Cardiac muscle cell (in vitro differentiated cells and primary cell): ENCODE results near the gene SHISA6. TPM values are rescaled to one million over a fixed set of nuclear protein-coding genes. Genes with fewer than 3 reads are reported as not detected.

Experiments
- DNase-seq, 2 donors: peaks; one replicate each; pipeline versions ENCODE4 v3.0.0 to v3.0.0-alpha.2; 2010 to 2017; ENCODE audit warnings: low read depth in 1 of 2, low spot score in 1 of 2
- H3K27ac ChIP-seq: fragments of 200-600 bp; sonication (generic); 2 replicates; pipeline ENCODE4 v1.5.1; 2016
- H3K27me3 ChIP-seq: fragments of 200-600 bp; sonication (generic); 2 replicates; pipeline ENCODE4 v1.6.0; 2016; ENCODE audit warnings: control low read depth
- H3K36me3 ChIP-seq: fragments of 200-600 bp; sonication (generic); 2 replicates; pipeline ENCODE4 v1.5.1; 2016; ENCODE audit warnings: control low read depth
- H3K4me1 ChIP-seq: fragments of 200-600 bp; sonication (generic); 2 replicates; pipeline ENCODE4 v1.8.1; 2017; ENCODE audit warnings: low read depth, mild to moderate bottlenecking, mixed run types
- H3K4me3 ChIP-seq: fragments of 200-600 bp; sonication (generic); 2 replicates; pipeline ENCODE4 v1.5.1; 2016; ENCODE audit warnings: mild to moderate bottlenecking
- H3K9me3 ChIP-seq: fragments of 200-600 bp; sonication (generic); 2 replicates; pipeline ENCODE4 v1.5.1; 2017; ENCODE audit warnings: low read depth, mild to moderate bottlenecking, control low read depth
- polyA plus RNA-seq: library from polyadenylated mRNA; unstranded; fragments of >200 nt; fragmentation: Nextera tagmentation; extraction: Ambion mirVana; gene quantifications from 2 replicates; pipeline ENCODE4 v1.2.1, GENCODE V29; 2016
- total RNA-seq: library from RNA; depleted of rRNA; stranded (reverse); fragments of >200 nt; gene quantifications from 2 replicates; pipeline ENCODE4 v1.2.3, GENCODE V29; 2016
- TF ChIP-seq, protein P1 (sequence below): IDR thresholded peaks from 2 replicates; pipeline ENCODE4 v1.5.1; 2012; ENCODE audit warnings: low read depth, mild to moderate bottlenecking, low read length

SHISA6 gene
- total and polyA plus RNA-seq, 2 experiments from 2014 or later, result 0.17 to 0.45 TPM

DNA sequence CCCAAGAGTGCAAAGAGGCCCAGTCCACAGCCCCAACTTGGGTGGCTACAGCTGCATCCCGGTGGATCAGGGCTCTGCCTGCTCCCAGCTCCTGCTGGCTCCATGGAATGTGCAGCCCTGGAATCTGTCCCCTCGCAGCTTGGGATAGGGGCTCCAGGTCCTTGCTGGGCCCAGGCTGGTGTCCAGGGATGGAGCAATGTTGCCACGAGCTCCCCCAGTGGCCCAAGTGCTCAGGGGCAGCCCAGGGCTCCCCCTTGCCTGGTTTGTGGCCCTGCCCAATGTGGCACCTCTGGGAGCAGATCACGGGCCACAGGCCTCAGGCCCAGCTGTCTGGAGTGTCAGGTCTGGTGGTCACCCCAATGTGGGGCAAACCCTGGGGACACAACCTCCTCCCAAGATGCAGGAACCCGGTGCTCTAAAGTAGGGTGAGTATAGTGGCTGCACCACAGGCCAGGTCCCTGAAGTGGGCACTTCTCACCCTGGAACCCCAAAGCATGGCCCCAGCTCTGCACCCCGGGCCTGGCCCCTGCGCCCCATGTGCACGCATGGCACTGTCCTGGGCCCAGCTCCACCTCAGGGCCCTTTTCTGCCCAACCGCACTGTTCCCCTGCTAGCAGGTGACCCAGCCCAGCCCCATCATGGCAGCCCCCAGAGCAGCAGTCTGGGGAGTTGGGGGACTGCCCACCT is 342.4 kb downstream of the SHISA6 start:
- TF ChIP-seq, protein P1, sequence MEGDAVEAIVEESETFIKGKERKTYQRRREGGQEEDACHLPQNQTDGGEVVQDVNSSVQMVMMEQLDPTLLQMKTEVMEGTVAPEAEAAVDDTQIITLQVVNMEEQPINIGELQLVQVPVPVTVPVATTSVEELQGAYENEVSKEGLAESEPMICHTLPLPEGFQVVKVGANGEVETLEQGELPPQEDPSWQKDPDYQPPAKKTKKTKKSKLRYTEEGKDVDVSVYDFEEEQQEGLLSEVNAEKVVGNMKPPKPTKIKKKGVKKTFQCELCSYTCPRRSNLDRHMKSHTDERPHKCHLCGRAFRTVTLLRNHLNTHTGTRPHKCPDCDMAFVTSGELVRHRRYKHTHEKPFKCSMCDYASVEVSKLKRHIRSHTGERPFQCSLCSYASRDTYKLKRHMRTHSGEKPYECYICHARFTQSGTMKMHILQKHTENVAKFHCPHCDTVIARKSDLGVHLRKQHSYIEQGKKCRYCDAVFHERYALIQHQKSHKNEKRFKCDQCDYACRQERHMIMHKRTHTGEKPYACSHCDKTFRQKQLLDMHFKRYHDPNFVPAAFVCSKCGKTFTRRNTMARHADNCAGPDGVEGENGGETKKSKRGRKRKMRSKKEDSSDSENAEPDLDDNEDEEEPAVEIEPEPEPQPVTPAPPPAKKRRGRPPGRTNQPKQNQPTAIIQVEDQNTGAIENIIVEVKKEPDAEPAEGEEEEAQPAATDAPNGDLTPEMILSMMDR, result no peak
- Histone ChIP-seq H3K4me1 (no peaks in the 10 kb centered on the region), H3K27ac (no peak overlapping the region), H3K9me3 (no peaks in the 10 kb centered on the region), H3K27me3 (no peaks in the 10 kb centered on the region), H3K4me3 (no peak overlapping the region), H3K36me3 (no peaks in the 10 kb centered on the region)
- DNase-seq, result no peak

DNA sequence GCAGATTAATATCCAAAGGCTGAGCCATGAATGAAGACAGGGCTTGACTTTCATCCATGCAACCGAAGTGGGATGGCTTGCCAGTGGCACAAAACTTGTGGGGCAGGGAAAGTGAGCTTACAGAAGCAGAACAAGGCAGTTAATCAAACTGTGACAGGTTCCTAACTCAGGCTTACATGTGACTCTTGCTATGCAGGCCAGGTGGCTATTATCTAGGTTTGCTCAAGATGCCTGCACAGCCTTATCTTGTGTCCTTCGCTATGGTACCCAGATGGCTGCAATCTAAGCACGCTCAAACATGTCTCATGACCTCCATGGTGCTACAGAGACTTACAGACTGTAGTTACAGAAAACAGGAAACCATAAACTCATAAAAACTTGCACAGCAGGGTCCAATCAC is 348.7 kb downstream of the SHISA6 start:
- H3K36me3 ChIP-seq, result no peaks in the 10 kb centered on the region
- H3K9me3 ChIP-seq, result no peaks in the 10 kb centered on the region
- H3K27me3 ChIP-seq, result no peaks in the 10 kb centered on the region
- no peaks in the 10 kb centered on the region for H3K4me1 ChIP-seq
- TF ChIP-seq, protein P1, result no peak
- H3K4me3 ChIP-seq, result no peak overlapping the region
- no peak for DNase-seq
- no peak overlapping the region for H3K27ac ChIP-seq

DNA sequence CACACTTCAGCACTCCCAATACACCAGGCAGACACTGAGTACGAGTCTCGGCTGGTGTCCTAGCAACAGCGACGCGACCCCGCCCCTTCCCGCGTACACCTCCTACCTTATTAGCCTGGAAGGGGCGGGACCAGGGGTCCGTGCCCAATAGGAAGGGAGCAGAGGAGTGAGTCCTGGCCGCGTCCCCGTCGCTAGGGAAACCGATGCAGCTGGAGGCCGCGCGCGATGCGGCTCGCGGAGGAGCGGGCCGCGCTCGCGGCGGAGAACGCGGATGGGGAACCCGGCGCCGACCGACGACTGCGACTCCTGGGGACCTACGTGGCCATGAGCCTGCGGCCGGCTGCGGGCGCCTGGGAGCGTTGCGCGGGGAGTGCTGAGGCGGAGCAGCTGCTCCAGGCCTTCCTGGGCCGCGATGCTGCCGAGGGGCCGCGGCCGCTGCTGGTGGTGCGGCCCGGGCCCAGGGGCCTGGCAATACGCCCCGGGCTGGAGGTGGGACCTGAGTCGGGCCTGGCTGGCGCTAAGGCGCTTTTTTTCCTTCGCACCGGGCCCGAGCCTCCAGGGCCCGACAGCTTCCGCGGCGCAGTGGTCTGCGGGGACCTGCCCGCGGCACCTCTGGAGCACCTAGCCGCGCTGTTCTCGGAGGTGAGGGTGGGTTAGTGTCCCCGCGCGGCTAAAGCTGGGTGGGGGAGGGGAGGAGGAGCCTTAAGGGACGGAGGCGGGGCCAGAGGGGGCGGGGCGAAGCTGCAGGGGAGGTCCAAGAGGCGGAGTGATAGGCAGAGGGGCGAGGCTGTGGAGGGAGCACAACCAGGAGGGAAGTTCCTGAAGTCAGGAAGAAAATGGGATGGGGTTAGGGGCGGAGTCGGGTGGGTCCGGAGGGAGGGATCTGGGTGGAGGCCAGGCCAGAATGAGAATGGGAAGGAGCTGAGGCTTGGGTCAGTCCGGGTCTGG is 357.5 kb downstream of the SHISA6 start, which contains the start of gene DNAH9:
Gene DNAH9 (plus strand): TSS at position 197 of the 948 bp plus-strand sequence. CDS start 29 bp downstream, at position 226.
- Histone ChIP-seq H3K4me3 (peak within 1 kb of the TSS; percentile 93), H3K4me1 (no peaks in the 10 kb centered on the region), H3K36me3 (no peaks in the 10 kb centered on the region), H3K9me3 (no peaks in the 10 kb centered on the region), H3K27ac (peak within 1 kb of the TSS; percentile 75), H3K27me3 (no peaks in the 10 kb centered on the region)
- peak; percentile 77 to 99 for DNase-seq
- TF ChIP-seq, protein P1, result no peak

DNA sequence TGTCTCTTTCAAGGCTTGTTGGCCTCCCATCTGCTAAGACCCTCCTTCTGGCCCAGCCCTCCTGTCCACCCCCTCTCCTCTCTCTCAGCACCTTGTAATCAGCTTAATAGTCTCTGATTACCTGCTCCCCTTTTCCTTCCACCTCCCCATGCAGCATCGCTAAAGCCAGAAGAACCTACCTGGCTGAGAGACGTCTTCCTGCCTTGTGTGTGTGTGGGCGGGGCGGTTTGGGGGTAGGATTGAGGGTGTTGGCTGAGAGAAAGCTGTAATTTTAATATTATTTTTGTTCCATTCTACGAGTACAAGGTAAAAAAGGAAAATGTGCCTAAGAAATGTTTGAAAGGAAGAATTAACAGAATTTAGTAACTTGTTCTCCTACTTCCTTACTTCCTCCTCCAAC is 360.6 kb downstream of the SHISA6 start:
- Histone ChIP-seq H3K4me1 (no peaks in the 10 kb centered on the region), H3K9me3 (no peaks in the 10 kb centered on the region), H3K27me3 (no peaks in the 10 kb centered on the region), H3K36me3 (no peaks in the 10 kb centered on the region), H3K4me3 (no peak overlapping the region), H3K27ac (no peak overlapping the region)
- DNase-seq, result no peak
- TF ChIP-seq, protein P1, result no peak

DNA sequence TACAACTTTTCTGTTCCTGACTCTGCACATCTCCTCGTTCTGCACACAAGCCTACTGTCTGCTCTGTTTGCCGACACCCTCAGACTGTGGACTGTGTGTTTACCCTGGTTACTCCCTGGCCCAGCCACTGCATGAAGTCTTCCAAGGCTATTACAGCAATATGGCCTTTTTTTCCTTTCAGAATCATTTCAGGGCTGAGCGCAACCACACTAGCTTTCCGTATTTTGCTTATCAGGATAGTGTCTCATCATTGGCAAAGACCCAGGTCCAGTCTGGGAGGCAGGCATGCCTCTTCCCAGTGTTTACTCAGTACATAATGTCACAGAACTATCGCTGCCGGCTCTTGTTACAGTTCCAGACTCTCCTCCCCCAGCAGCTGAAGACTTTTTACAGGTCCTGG is 367.4 kb downstream of the SHISA6 start:
- Histone ChIP-seq H3K4me3 (no peak overlapping the region), H3K27ac (no peak overlapping the region)
- TF ChIP-seq, protein P1, result no peak

More for the DNA sequence above, 367.4 kb downstream of the SHISA6 start:
- peaks cover 8% of the 10 kb centered on the region for H3K4me1 ChIP-seq
- DNase-seq, result peak; percentile 11 to 22
- H3K27me3 ChIP-seq, result no peaks in the 10 kb centered on the region
- H3K9me3 ChIP-seq, result no peaks in the 10 kb centered on the region
- H3K36me3 ChIP-seq, result no peaks in the 10 kb centered on the region
